Astrocyte (in vitro differentiated cells and primary cell): Measurements from ENCODE around the gene PDE7B. TPM values are rescaled to one million over a fixed set of nuclear protein-coding genes. Genes with fewer than 3 reads are reported as not detected.

Source experiments
- DNase-seq: peaks from one replicate; pipeline ENCODE4 v3.0.0-alpha.2; 2010; ENCODE audit warnings: low read depth
- FAIRE-seq: peaks from 2 replicates; lab custom pipeline; 2011; peaks lifted over from hg19 to GRCh38; lab: Jason Lieb, UNC
- H2AFZ ChIP-seq: 2 replicates; pipeline ENCODE4 v1.6.0; 2012; ENCODE audit warnings: low read depth, low read length, inconsistent platforms
- H3K27ac ChIP-seq: 2 replicates; pipeline ENCODE4 v1.5.1; 2011; ENCODE audit warnings: low read depth, low read length, inconsistent platforms
- H3K27me3 ChIP-seq: 2 replicates; pipeline ENCODE4 v1.6.0; 2011; ENCODE audit warnings: low read length, inconsistent platforms; ENCODE audit not compliant: insufficient read depth
- H3K36me3 ChIP-seq: 2 replicates; pipeline ENCODE4 v1.5.1; 2011; ENCODE audit warnings: low read length, inconsistent platforms; ENCODE audit not compliant: insufficient read depth
- H3K4me1 ChIP-seq: 2 replicates; pipeline ENCODE4 v1.5.1; 2011; ENCODE audit warnings: low read length, inconsistent platforms; ENCODE audit not compliant: insufficient read depth
- H3K4me2 ChIP-seq: 2 replicates; pipeline ENCODE4 v1.6.0; 2012; ENCODE audit warnings: low read length, inconsistent platforms
- H3K4me3 ChIP-seq: 2 replicates; pipeline ENCODE4 v1.5.1; 2011; ENCODE audit warnings: low read depth, mild to moderate bottlenecking, low read length, inconsistent platforms; ENCODE audit not compliant: insufficient read depth
- H3K79me2 ChIP-seq: 2 replicates; pipeline ENCODE4 v1.6.0; 2012; ENCODE audit warnings: mild to moderate bottlenecking, low read length, inconsistent platforms; ENCODE audit not compliant: insufficient read depth
- H3K9ac ChIP-seq: 2 replicates; pipeline ENCODE4 v1.6.0; 2012; ENCODE audit warnings: mild to moderate bottlenecking, low read length, inconsistent platforms
- H3K9me3 ChIP-seq: 2 replicates; pipeline ENCODE4 v1.5.1; 2012; ENCODE audit warnings: low read depth, mild to moderate bottlenecking, low read length, inconsistent platforms; ENCODE audit not compliant: insufficient read depth
- H4K20me1 ChIP-seq: 2 replicates; pipeline ENCODE4 v1.6.0; 2012; ENCODE audit warnings: low read length, inconsistent platforms; ENCODE audit not compliant: insufficient read depth
- H3K27ac Mint-ChIP-seq: one replicate; pipeline ENCODE4 v1.8.0; 2021; ENCODE audit warnings: mild to moderate bottlenecking, mixed read lengths; ENCODE audit not compliant: unreplicated experiment
- H3K27me3 Mint-ChIP-seq: one replicate; pipeline ENCODE4 v1.8.0; 2021; ENCODE audit warnings: low read depth, mixed read lengths; ENCODE audit not compliant: unreplicated experiment
- H3K36me3 Mint-ChIP-seq: one replicate; pipeline ENCODE4 v1.8.0; 2021; ENCODE audit warnings: low read depth, mixed read lengths; ENCODE audit not compliant: unreplicated experiment
- H3K4me1 Mint-ChIP-seq: one replicate; pipeline ENCODE4 v1.8.0; 2021; ENCODE audit warnings: low read depth, mixed read lengths; ENCODE audit not compliant: unreplicated experiment
- H3K4me3 Mint-ChIP-seq: one replicate; pipeline ENCODE4 v1.8.0; 2021; ENCODE audit warnings: mild to moderate bottlenecking, moderate library complexity, mixed read lengths; ENCODE audit not compliant: unreplicated experiment
- H3K9me3 Mint-ChIP-seq: one replicate; pipeline ENCODE4 v1.8.0; 2021; ENCODE audit warnings: mild to moderate bottlenecking, mixed read lengths; ENCODE audit not compliant: unreplicated experiment
- CTCF ChIP-seq: IDR thresholded peaks from 2 replicates; pipeline ENCODE4 v1.5.1; 2011; ENCODE audit warnings: low read depth, mild to moderate bottlenecking, inconsistent platforms, low read length, moderate library complexity; ENCODE audit not compliant: insufficient read depth
- EZH2 ChIP-seq: IDR thresholded peaks from 2 replicates; pipeline ENCODE4 v1.6.1; 2012; ENCODE audit warnings: mild to moderate bottlenecking, low read length, inconsistent platforms; ENCODE audit not compliant: insufficient read depth
- total RNA-seq: library from RNA; stranded (reverse); gene quantifications from 2 replicates; pipeline ENCODE4 v1.2.1, GENCODE V29; 2021

The PDE7B gene
- total RNA-seq, 1 donor from 2014 or later: 0.27 TPM

- DNase-seq: no peak
- FAIRE-seq: no peak
- Histone ChIP-seq H3K9ac (no peak overlapping the region), H3K27ac (no peak overlapping the region), H3K36me3 (no peaks in the 10 kb centered on the region), H2AFZ (no peak overlapping the region), H3K4me3 (no peak overlapping the region), H3K4me1 (peaks cover 14% of the 10 kb centered on the region), H3K79me2 (no peaks in the 10 kb centered on the region), H3K4me2 (no peak overlapping the region), H3K27me3 (no peaks in the 10 kb centered on the region), H3K9me3 (no peaks in the 10 kb centered on the region), H4K20me1 (no peaks in the 10 kb centered on the region)
- Mint-ChIP-seq H3K36me3 (no peaks in the 10 kb centered on the region), H3K27ac (no peak overlapping the region), H3K9me3 (no peaks in the 10 kb centered on the region), H3K4me3 (no peak overlapping the region), H3K27me3 (no peaks in the 10 kb centered on the region), H3K4me1 (peaks cover 20% of the 10 kb centered on the region)
- no peak for TF ChIP-seq CTCF
- no peak for TF ChIP-seq EZH2
These were observed 31.5 kb downstream of the PDE7B start for GRCh38 chr6:135883045-135883444.

- Histone ChIP-seq H3K9ac (no peak overlapping the region), H3K27me3 (no peaks in the 10 kb centered on the region), H2AFZ (no peak overlapping the region), H3K4me1 (peaks cover 14% of the 10 kb centered on the region), H3K79me2 (no peaks in the 10 kb centered on the region), H3K9me3 (no peaks in the 10 kb centered on the region), H3K27ac (no peak overlapping the region), H3K4me3 (no peak overlapping the region), H3K36me3 (no peaks in the 10 kb centered on the region), H4K20me1 (no peaks in the 10 kb centered on the region), H3K4me2 (no peak overlapping the region)
- DNase-seq (no peak), FAIRE-seq (no peak)
- H3K27me3 Mint-ChIP-seq: no peaks in the 10 kb centered on the region
- TF ChIP-seq EZH2: no peak
- TF ChIP-seq CTCF: no peak
- H3K9me3 Mint-ChIP-seq: no peaks in the 10 kb centered on the region
- H3K36me3 Mint-ChIP-seq: no peaks in the 10 kb centered on the region
- peaks cover 20% of the 10 kb centered on the region for H3K4me1 Mint-ChIP-seq
- H3K4me3 Mint-ChIP-seq: no peak overlapping the region
- no peak overlapping the region for H3K27ac Mint-ChIP-seq
These were observed 32.0 kb downstream of the PDE7B start for GRCh38 chr6:135883536-135883935.

- FAIRE-seq: no peak
These were observed 32.6 kb downstream of the PDE7B start for GRCh38 chr6:135884136-135884535.

More at GRCh38 chr6:135884136-135884535, 32.6 kb downstream of the PDE7B start:
- Histone ChIP-seq H2AFZ (no peak overlapping the region), H3K9ac (no peak overlapping the region), H3K36me3 (no peaks in the 10 kb centered on the region), H3K9me3 (no peaks in the 10 kb centered on the region), H3K27ac (no peak overlapping the region), H4K20me1 (no peaks in the 10 kb centered on the region), H3K4me3 (no peak overlapping the region), H3K4me2 (no peak overlapping the region), H3K27me3 (no peaks in the 10 kb centered on the region), H3K4me1 (peaks cover 14% of the 10 kb centered on the region), H3K79me2 (no peaks in the 10 kb centered on the region)
- Mint-ChIP-seq H3K27me3 (no peaks in the 10 kb centered on the region), H3K9me3 (no peaks in the 10 kb centered on the region), H3K4me1 (peaks cover 20% of the 10 kb centered on the region), H3K36me3 (no peaks in the 10 kb centered on the region), H3K4me3 (no peak overlapping the region), H3K27ac (no peak overlapping the region)
- no peak for TF ChIP-seq EZH2
- no peak for TF ChIP-seq CTCF
- no peak for DNase-seq
